Measurements from ENCODE around the gene HAS3.

- TF ChIP-seq, protein P1, sequence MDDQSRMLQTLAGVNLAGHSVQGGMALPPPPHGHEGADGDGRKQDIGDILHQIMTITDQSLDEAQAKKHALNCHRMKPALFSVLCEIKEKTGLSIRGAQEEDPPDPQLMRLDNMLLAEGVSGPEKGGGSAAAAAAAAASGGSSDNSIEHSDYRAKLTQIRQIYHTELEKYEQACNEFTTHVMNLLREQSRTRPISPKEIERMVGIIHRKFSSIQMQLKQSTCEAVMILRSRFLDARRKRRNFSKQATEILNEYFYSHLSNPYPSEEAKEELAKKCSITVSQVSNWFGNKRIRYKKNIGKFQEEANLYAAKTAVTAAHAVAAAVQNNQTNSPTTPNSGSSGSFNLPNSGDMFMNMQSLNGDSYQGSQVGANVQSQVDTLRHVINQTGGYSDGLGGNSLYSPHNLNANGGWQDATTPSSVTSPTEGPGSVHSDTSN (IDR thresholded peaks at IDR 0.05): no peak
- TF ChIP-seq CTCF (IDR thresholded peaks at IDR 0.05) (no peak), EP300 (IDR thresholded peaks at IDR 0.05; ENCODE audit: borderline replicate concordance in 1 of 2, low read depth in 1 of 2, low read length in 1 of 2) (no peak)
- TF ChIP-seq, protein P2, sequence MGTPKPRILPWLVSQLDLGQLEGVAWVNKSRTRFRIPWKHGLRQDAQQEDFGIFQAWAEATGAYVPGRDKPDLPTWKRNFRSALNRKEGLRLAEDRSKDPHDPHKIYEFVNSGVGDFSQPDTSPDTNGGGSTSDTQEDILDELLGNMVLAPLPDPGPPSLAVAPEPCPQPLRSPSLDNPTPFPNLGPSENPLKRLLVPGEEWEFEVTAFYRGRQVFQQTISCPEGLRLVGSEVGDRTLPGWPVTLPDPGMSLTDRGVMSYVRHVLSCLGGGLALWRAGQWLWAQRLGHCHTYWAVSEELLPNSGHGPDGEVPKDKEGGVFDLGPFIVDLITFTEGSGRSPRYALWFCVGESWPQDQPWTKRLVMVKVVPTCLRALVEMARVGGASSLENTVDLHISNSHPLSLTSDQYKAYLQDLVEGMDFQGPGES (IDR thresholded peaks at IDR 0.05; ENCODE audit: low read depth, low read length): no peak
- TF ChIP-seq, protein P3, sequence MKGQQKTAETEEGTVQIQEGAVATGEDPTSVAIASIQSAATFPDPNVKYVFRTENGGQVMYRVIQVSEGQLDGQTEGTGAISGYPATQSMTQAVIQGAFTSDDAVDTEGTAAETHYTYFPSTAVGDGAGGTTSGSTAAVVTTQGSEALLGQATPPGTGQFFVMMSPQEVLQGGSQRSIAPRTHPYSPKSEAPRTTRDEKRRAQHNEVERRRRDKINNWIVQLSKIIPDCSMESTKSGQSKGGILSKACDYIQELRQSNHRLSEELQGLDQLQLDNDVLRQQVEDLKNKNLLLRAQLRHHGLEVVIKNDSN (IDR thresholded peaks at IDR 0.05; ENCODE audit: borderline replicate concordance, low read depth): no peak
Measured at GRCh38 chr16:69126221-69126620, 20.8 kb downstream of the HAS3 start.
